ENCODE data around the gene EGLN1. TPM values are rescaled to one million over a fixed set of nuclear protein-coding genes. Genes with fewer than 3 reads are reported as not detected.

Gene EGLN1
- total and polyA plus RNA-seq, 10 of the 15 experiments (the other 5 are each of a cell fraction or from before 2014, with no cell fraction given): 2.4 to 46.6 (median 8.7) TPM

DNA sequence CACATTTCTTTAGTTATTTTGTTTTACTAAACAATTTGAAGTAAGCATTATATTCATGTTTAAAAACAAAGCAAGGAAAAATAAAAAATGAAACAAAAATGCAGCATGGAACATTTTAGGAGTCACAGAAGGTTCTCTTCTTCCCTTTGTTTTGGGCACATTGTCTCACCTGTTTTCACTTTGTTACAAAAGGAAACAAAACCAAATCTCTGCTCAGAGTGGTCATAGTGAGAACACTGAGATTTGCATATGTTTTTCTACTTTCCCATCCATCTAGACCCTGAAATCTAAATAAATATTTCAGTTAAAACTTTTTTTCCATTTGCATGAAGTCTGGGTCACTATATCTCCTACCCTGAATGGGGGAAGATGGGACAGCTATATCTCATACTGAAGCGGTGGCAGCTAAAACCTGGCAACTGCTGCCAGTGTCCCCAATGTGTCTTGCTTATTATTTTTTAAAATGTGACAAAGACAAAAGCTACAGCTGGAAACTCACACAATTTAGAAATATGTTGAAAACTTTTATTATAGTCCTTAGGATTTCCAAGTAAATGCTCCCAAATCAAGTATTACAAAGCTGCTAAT is 87.9 kb downstream of the EGLN1 start:
- ATAC-seq (peak; percentile 7; the same call in 1 of the 3 replicates), DNase-seq (ENCODE audit: low read depth, low spot score) (peak; percentile 21), FAIRE-seq (peak; percentile 27)
- H2AFZ ChIP-seq (ENCODE audit: control insufficient read depth, low read depth, low read length): no peak overlapping the region
- H3K36me3 ChIP-seq (ENCODE audit: control insufficient read depth in 2 of 2, insufficient read depth in 2 of 2, low read length in 1 of 2): no peaks in the 10 kb centered on the region
- H3K4me3 ChIP-seq: peak overlapping the region; percentile 43
- no peak overlapping the region for H3K9ac ChIP-seq (ENCODE audit: control insufficient read depth, insufficient read depth, low read length)
- H3K27me3 ChIP-seq (replicated peaks in 1 of 2; ENCODE audit: control insufficient read depth in 2 of 2, insufficient read depth in 2 of 2, low read length in 1 of 2): no peaks in the 10 kb centered on the region
- BruUV-seq (replicated peaks): no TSS peak
- in situ Hi-C loops (cut with MboI): no loop called here
- ChIA-PET RAD21 (ENCODE audit: unreplicated experiment) (no interaction called here), CTCF (interaction anchor here (1.2 to 4.1 kb wide), 5 partner anchors 18 to 256 kb away, joined by 3 to 28 read pairs (median 7); no protein-coding TSS in a partner anchor), SMC1A (ENCODE audit: uncharacterized antibody, unreplicated experiment) (interaction anchor here (0.8 to 3.1 kb wide), 6 partner anchors 9 to 691 kb away, joined by 3 to 10 read pairs (median 4); no protein-coding TSS in a partner anchor), POLR2A (interaction anchor here (0.7 to 1.5 kb wide), 2 partner anchors 26 to 86 kb away, joined by 3 to 9 read pairs; no protein-coding TSS in a partner anchor)
- intact Hi-C loops (cut with micrococcal nuclease; ENCODE audit: unreplicated experiment): no loop called here
- H3K4me1 ChIP-seq (ENCODE audit: control insufficient read depth, insufficient read depth, low read length): peaks cover 16% of the 10 kb centered on the region
- no peak overlapping the region for H3K27ac ChIP-seq (ENCODE audit: control insufficient read depth, insufficient read depth)
- TF ChIP-seq, protein P1, sequence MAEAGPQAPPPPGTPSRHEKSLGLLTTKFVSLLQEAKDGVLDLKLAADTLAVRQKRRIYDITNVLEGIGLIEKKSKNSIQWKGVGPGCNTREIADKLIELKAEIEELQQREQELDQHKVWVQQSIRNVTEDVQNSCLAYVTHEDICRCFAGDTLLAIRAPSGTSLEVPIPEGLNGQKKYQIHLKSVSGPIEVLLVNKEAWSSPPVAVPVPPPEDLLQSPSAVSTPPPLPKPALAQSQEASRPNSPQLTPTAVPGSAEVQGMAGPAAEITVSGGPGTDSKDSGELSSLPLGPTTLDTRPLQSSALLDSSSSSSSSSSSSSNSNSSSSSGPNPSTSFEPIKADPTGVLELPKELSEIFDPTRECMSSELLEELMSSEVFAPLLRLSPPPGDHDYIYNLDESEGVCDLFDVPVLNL (IDR thresholded peaks at IDR 0.05; ENCODE audit: low read depth, low read length): no peak
- TF ChIP-seq SREBF2 (IDR thresholded peaks at IDR 0.05; ENCODE audit: low read length): no peak
- no peak for TF ChIP-seq GATAD2B (conservative IDR thresholded peaks at IDR 0.05; ENCODE audit: low read depth)
- TF ChIP-seq EZH2 (IDR thresholded peaks at IDR 0.05; ENCODE audit: borderline replicate concordance, control insufficient read depth, low read depth, low read length): no peak
- TF ChIP-seq ZBED1 (IDR thresholded peaks at IDR 0.05; ENCODE audit: borderline replicate concordance): no peak
- no peak for TF ChIP-seq TCF12 (IDR thresholded peaks at IDR 0.05; ENCODE audit: low read depth, low read length)
- TF ChIP-seq FOS (IDR thresholded peaks at IDR 0.05; ENCODE audit: borderline replicate concordance, extremely low read depth, insufficient read length): no peak
- TF ChIP-seq, protein P2, sequence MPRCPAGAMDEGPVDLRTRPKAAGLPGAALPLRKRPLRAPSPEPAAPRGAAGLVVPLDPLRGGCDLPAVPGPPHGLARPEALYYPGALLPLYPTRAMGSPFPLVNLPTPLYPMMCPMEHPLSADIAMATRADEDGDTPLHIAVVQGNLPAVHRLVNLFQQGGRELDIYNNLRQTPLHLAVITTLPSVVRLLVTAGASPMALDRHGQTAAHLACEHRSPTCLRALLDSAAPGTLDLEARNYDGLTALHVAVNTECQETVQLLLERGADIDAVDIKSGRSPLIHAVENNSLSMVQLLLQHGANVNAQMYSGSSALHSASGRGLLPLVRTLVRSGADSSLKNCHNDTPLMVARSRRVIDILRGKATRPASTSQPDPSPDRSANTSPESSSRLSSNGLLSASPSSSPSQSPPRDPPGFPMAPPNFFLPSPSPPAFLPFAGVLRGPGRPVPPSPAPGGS (IDR thresholded peaks at IDR 0.05; ENCODE audit: borderline replicate concordance, insufficient read depth, low read depth, low read length, poor library complexity, severe bottlenecking): no peak
- no peak for TF ChIP-seq ETV6 (conservative IDR thresholded peaks at IDR 0.05 in 1 of 2, IDR thresholded peaks at IDR 0.05 in 1 of 2; ENCODE audit: borderline replicate concordance in 1 of 2, low read depth in 1 of 2)
- no peak for TF ChIP-seq TARDBP (IDR thresholded peaks at IDR 0.05; ENCODE audit: borderline replicate concordance)
- no peak for TF ChIP-seq SP1 (IDR thresholded peaks at IDR 0.05; ENCODE audit: low read depth, low read length)
- TF ChIP-seq, protein P3, sequence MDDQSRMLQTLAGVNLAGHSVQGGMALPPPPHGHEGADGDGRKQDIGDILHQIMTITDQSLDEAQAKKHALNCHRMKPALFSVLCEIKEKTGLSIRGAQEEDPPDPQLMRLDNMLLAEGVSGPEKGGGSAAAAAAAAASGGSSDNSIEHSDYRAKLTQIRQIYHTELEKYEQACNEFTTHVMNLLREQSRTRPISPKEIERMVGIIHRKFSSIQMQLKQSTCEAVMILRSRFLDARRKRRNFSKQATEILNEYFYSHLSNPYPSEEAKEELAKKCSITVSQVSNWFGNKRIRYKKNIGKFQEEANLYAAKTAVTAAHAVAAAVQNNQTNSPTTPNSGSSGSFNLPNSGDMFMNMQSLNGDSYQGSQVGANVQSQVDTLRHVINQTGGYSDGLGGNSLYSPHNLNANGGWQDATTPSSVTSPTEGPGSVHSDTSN (IDR thresholded peaks at IDR 0.05; ENCODE audit: insufficient replicate concordance, low read depth, low read length): no peak
- no peak for TF ChIP-seq PML (IDR thresholded peaks at IDR 0.05; ENCODE audit: low read length)
- no peak for TF ChIP-seq KLF5 (IDR thresholded peaks at IDR 0.05; ENCODE audit: partially characterized antibody)
- TF ChIP-seq JUNB (IDR thresholded peaks at IDR 0.05): peak; percentile 68; the same call in 1 of the 2 replicates
- TF ChIP-seq EGR1 (IDR thresholded peaks at IDR 0.05; ENCODE audit: borderline replicate concordance in 1 of 2, low read depth in 2 of 2, low read length in 2 of 2): no peak
- no peak for TF ChIP-seq RELA (IDR thresholded peaks at IDR 0.05; ENCODE audit: borderline replicate concordance, partially characterized antibody)
- peak; percentile 79; the same call in 2 of the 3 replicates for TF ChIP-seq POU2F2 (IDR thresholded peaks at IDR 0.05; ENCODE audit: borderline replicate concordance, low read depth, low read length)
- TF ChIP-seq HDAC2 (IDR thresholded peaks at IDR 0.05): no peak
- TF ChIP-seq IRF4 (IDR thresholded peaks at IDR 0.05; ENCODE audit: low read depth, low read length): peak; percentile 26; the same call in 1 of the 2 replicates
- TF ChIP-seq CREB1 (IDR thresholded peaks at IDR 0.05; ENCODE audit: low read depth): no peak
- no peaks in the 10 kb centered on the region for H3K9me3 ChIP-seq (replicated peaks; ENCODE audit: control insufficient read depth, insufficient read depth, low read length)
- 53% methylated on average over 1 of the region's 1 CpG for WGBS (ENCODE audit: insufficient coverage, insufficient replicate concordance, low lambda C conversion rate, missing lambda C conversion rate)
- H3K4me2 ChIP-seq (ENCODE audit: control insufficient read depth, insufficient read depth): peak overlapping the region; percentile 93
- H3K79me2 ChIP-seq (ENCODE audit: control insufficient read depth, insufficient read depth, low read length): peaks cover 59% of the 10 kb centered on the region
- H4K20me1 ChIP-seq (ENCODE audit: control insufficient read depth, insufficient read depth): no peaks in the 10 kb centered on the region; the same call in 1 of the 2 replicates

All from GM12878 (cell line).